OCI-LY3 (cell line): ENCODE measurements around the gene MTIF2.

Experiments
- CTCF ChIP-seq: fragments of 200-600, 300-600 bp; sonication (generic); IDR thresholded peaks from 2 replicates; pipeline ENCODE4 v1.5.1; 2014; ENCODE audit warnings: antibody characterized with exemption, low read length, low read depth
- EZH2phosphoT487 ChIP-seq: fragments of 200-600 bp; shearing (Covaris generic); IDR thresholded peaks from 2 replicates; pipeline ENCODE4 v1.6.1; 2018; ENCODE audit warnings: antibody characterized with exemption, mixed run types, low read depth

DNA sequence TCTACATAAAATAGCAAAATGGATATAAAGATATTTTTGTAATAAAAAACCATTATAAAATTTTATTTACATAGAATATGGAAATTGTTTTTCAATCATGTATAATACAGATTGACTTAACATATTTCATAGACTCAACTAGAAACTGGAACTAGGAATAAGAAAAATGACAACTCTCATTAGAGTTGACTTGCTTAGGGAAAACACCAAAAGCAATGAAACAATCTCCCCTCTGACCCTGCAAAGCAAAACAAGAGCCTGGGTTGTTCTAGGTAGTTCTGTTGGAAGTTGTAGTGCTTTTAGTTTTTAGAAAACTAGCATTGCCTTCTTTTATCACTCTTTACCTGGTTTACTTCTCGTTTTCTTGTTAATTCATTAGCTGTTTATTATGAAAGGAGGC lies 32.2 kb upstream of the MTIF2 start:
- TF ChIP-seq CTCF (no peak), EZH2phosphoT487 (no peak)
